Body of pancreas (tissue), 4 donors: Measurements from ENCODE around the gene SLC6A9. TPM values are rescaled to one million over a fixed set of nuclear protein-coding genes. Genes with fewer than 3 reads are reported as not detected.

Source experiments
- ATAC-seq: fragments of 150-250 bp; one replicate; pipeline ENCODE4 v1.9.1; 2016
- DNase-seq, 4 donors: peaks; one replicate each; pipeline ENCODE4 v3.0.0-alpha.2; 2019
- H3K27ac ChIP-seq, 4 donors: fragments of 200-600 bp; sonication (generic); 1 replicate in 3 of 4; 2 replicates in 1 of 4; pipeline versions ENCODE4 v1.5.1 to v1.6.1; 2016 to 2019; ENCODE audit warnings: mild to moderate bottlenecking in 1 of 4, mixed read lengths in 1 of 4, moderate library complexity in 1 of 4
- H3K27me3 ChIP-seq, 2 donors: fragments of 200-600 bp; sonication (generic); one replicate each; pipeline ENCODE4 v1.6.0; 2016; ENCODE audit warnings: mild to moderate bottlenecking in 1 of 2
- H3K36me3 ChIP-seq, 2 donors: fragments of 200-600 bp; sonication (generic); replicated peaks in 1 of 2; 2 replicates each; pipeline ENCODE4 v1.5.1; 2016; ENCODE audit warnings: low read depth in 2 of 2; ENCODE audit not compliant: insufficient read depth in 1 of 2
- H3K4me1 ChIP-seq: fragments of 200-600 bp; sonication (generic); one replicate; pipeline ENCODE4 v1.6.0; 2016
- H3K4me3 ChIP-seq, 2 donors: fragments of 200-600 bp; sonication (generic); 1 replicate in 1 of 2; 2 replicates in 1 of 2; pipeline ENCODE4 v1.5.1; 2016 to 2019
- H3K9me3 ChIP-seq, 3 donors: fragments of 200-600 bp; sonication (generic); 1 replicate in 2 of 3; 2 replicates in 1 of 3; pipeline ENCODE4 v1.5.1; 2016
- CTCF ChIP-seq, 7 experiments: fragments of 450-650 bp in 4 of 7; fragments of 200-600 bp in 3 of 7; sonication (generic) in 3 of 7; IDR thresholded peaks; one replicate each; pipeline ENCODE4 v1.5.1; 2016 to 2019; ENCODE audit warnings: antibody characterized with exemption in 7 of 7
- POLR2A ChIP-seq, 3 donors: fragments of 450-650 bp; IDR thresholded peaks; one replicate each; pipeline ENCODE4 v1.6.1; 2016; ENCODE audit warnings: antibody characterized with exemption in 3 of 3, mild to moderate bottlenecking in 2 of 3
- WGBS, 2 donors: methylation state at CpG; one replicate each; pipeline ENCODE4 v1.1.5; 2017; 5-methylcytosine and 5-hydroxymethylcytosine counted together
- intact Hi-C: fragments of 100-400 bp; cut with DNase I; formaldehyde crosslinking; loops from one replicate; pipeline ENCODE4 v1.15.1; 2023
- total RNA-seq, 2 donors: library from RNA; depleted of rRNA; stranded (reverse); fragments of >200 nt; gene quantifications; one replicate each; pipeline ENCODE4 v1.1.0, GENCODE V29; 2016

The SLC6A9 gene
- total RNA-seq, 2 donors from 2014 or later = 2.3 to 4.6 TPM

- no peak for DNase-seq
- 0% methylated on average over 42 of the region's 45 CpGs; no CpG with 5 or more reads in 1 of the 2 donors for WGBS, 2 donors
- TF ChIP-seq POLR2A (IDR thresholded peaks at IDR 0.05) (no peak), CTCF (IDR thresholded peaks at IDR 0.05) (no peak)
- no peak for ATAC-seq
- peak overlapping the region; percentile 73 to 83 (median 77) for H3K27ac ChIP-seq
- peaks cover 0 to 4% of the 10 kb centered on the region in 2 donors for H3K36me3 ChIP-seq
- intact Hi-C loops = no loop called here
- H3K4me3 ChIP-seq = peak overlapping the region; percentile 52 to 66
- H3K27me3 ChIP-seq = no peaks in the 10 kb centered on the region
- no peaks in the 10 kb centered on the region for H3K9me3 ChIP-seq
- H3K4me1 ChIP-seq = peaks cover 54% of the 10 kb centered on the region
These were observed 52.1 kb downstream of the SLC6A9 start for GRCh38 chr1:43979261-43979527.

- peaks cover 0 to 4% of the 10 kb centered on the region in 2 donors for H3K36me3 ChIP-seq
- peak within 1 kb of the TSS; percentile 73 to 83 (median 77) for H3K27ac ChIP-seq
- ATAC-seq = peak; percentile 34
- peak; percentile 39 to 68 (median 42) for DNase-seq
- WGBS, 2 donors = 3 to 11% methylated on average over 17 to 54 of the region's 54 CpGs
- no peaks in the 10 kb centered on the region for H3K27me3 ChIP-seq
- intact Hi-C loops = no loop called here
- peak within 1 kb of the TSS; percentile 52 to 66 for H3K4me3 ChIP-seq
- peaks cover 58% of the 10 kb centered on the region for H3K4me1 ChIP-seq
- H3K9me3 ChIP-seq = no peaks in the 10 kb centered on the region
- TF ChIP-seq CTCF (IDR thresholded peaks at IDR 0.05) (no peak), POLR2A (IDR thresholded peaks at IDR 0.05) (no peak)
These were observed 52.6 kb downstream of the SLC6A9 start, which contains the start of gene B4GALT2 for GRCh38 chr1:43978551-43979260. B4GALT2 (plus strand) TSS chr1:43979210; CDS start chr1:43981161, 1,951 bp downstream.

- peak overlapping the region in 2 of 4 donors; percentile 55 to 66 for H3K27ac ChIP-seq
- DNase-seq (no peak), ATAC-seq (no peak)
- WGBS, 2 donors = 32 to 35% methylated on average over 5 of the region's 5 CpGs
- H3K9me3 ChIP-seq = no peaks in the 10 kb centered on the region
- H3K4me3 ChIP-seq = no peak overlapping the region
- peaks cover 59% of the 10 kb centered on the region for H3K4me1 ChIP-seq
- intact Hi-C loops = no loop called here
- peaks cover 0 to 4% of the 10 kb centered on the region in 2 donors for H3K36me3 ChIP-seq
- no peaks in the 10 kb centered on the region for H3K27me3 ChIP-seq
- TF ChIP-seq CTCF (IDR thresholded peaks at IDR 0.05) (no peak), POLR2A (IDR thresholded peaks at IDR 0.05) (no peak)
These were observed 53.1 kb downstream of the SLC6A9 start for GRCh38 chr1:43978264-43978550.

- 63 to 70% methylated on average over 9 of the region's 9 CpGs for WGBS, 2 donors
- Histone ChIP-seq H3K9me3 (no peaks in the 10 kb centered on the region), H3K27ac (peak overlapping the region in 2 of 4 donors; percentile 55 to 66), H3K4me3 (no peak overlapping the region), H3K4me1 (peaks cover 59% of the 10 kb centered on the region), H3K27me3 (no peaks in the 10 kb centered on the region), H3K36me3 (peaks cover 0 to 4% of the 10 kb centered on the region in 2 donors)
- TF ChIP-seq CTCF (IDR thresholded peaks at IDR 0.05) (no peak), POLR2A (IDR thresholded peaks at IDR 0.05) (no peak)
- ATAC-seq = no peak
- intact Hi-C loops = no loop called here
- no peak for DNase-seq
These were observed 53.6 kb downstream of the SLC6A9 start for GRCh38 chr1:43977376-43978263.
